ENCODE data around the gene PTPRN2.

GRCh38 chr7:157615852-157616251 is 971.8 kb downstream of the PTPRN2 start:
- TF ChIP-seq CTCF (conservative IDR thresholded peaks at IDR 0.05 in 1 of 2, IDR thresholded peaks at IDR 0.05 in 1 of 2; ENCODE audit: low read depth in 1 of 2, low read length in 2 of 2) (no peak), EZH2 (IDR thresholded peaks at IDR 0.05; ENCODE audit: low read length, missing control alignments) (no peak)

Data from fibroblast of lung (primary cell).